HepG2 (cell line): ENCODE measurements around the gene PPFIA3. TPM values are rescaled to one million over a fixed set of nuclear protein-coding genes. Genes with fewer than 3 reads are reported as not detected.

Experiments
- FOSL1 ChIP-seq: sonication (generic); formaldehyde crosslinking; IDR thresholded peaks from 2 replicates; pipeline ENCODE4 v1.9.0; 2021; ENCODE audit warnings: missing genetic modification reagents, borderline replicate concordance
- FOXO4 ChIP-seq: sonication (generic); formaldehyde crosslinking; conservative IDR thresholded peaks from 2 replicates; pipeline ENCODE4 v1.8.1; 2023; ENCODE audit warnings: missing genetic modification reagents
- GABPA ChIP-seq, 2 experiments: IDR thresholded peaks; 2 replicates each; pipeline ENCODE4 v1.6.1; 2011 to 2016; ENCODE audit warnings: low read depth in 2 of 2, low read length in 1 of 2, missing biosample characterization in 1 of 2, missing genetic modification characterization in 1 of 2
- GTF2F1 ChIP-seq: fragments of 150-350 bp; IDR thresholded peaks from 2 replicates; pipeline ENCODE4 v1.6.1; 2014; ENCODE audit warnings: low read length
- MYNN ChIP-seq: sonication (generic); formaldehyde crosslinking; IDR thresholded peaks from 2 replicates; pipeline ENCODE4 v1.4.0; 2020; ENCODE audit warnings: mild to moderate bottlenecking, low read depth, missing genetic modification reagents
- NBN ChIP-seq: fragments of 450-650 bp; conservative IDR thresholded peaks from 2 replicates; pipeline ENCODE4 v1.6.1; 2017
- PHB2 ChIP-seq: fragments of 450-650 bp; IDR thresholded peaks from 2 replicates; pipeline ENCODE4 v1.6.1; 2018; ENCODE audit not compliant: partially characterized antibody
- POGZ ChIP-seq: sonication (generic); formaldehyde crosslinking; IDR thresholded peaks from 2 replicates; pipeline ENCODE4 v1.4.0; 2020; ENCODE audit warnings: mild to moderate bottlenecking, missing genetic modification reagents
- SETDB1 ChIP-seq: sonication (generic); formaldehyde crosslinking; IDR thresholded peaks from 2 replicates; pipeline ENCODE4 v1.5.1; 2020; ENCODE audit warnings: missing genetic modification reagents, mild to moderate bottlenecking, borderline replicate concordance
- TOPORS ChIP-seq: sonication (generic); formaldehyde crosslinking; IDR thresholded peaks from 2 replicates; pipeline ENCODE4 v1.8.0; 2023; ENCODE audit warnings: mild to moderate bottlenecking, missing genetic modification reagents
- TRIM22 ChIP-seq: fragments of 450-650 bp; IDR thresholded peaks from 2 replicates; pipeline ENCODE4 v1.6.1; 2017
- WIZ ChIP-seq: sonication (generic); formaldehyde crosslinking; IDR thresholded peaks from 2 replicates; pipeline ENCODE4 v1.5.1; 2020; ENCODE audit warnings: mild to moderate bottlenecking, missing genetic modification reagents
- ZC3H4 ChIP-seq: sonication (generic); formaldehyde crosslinking; IDR thresholded peaks from 2 replicates; pipeline ENCODE4 v1.4.0; 2020; ENCODE audit warnings: missing genetic modification reagents, borderline replicate concordance
- ZFP62 ChIP-seq: sonication (generic); formaldehyde crosslinking; IDR thresholded peaks from 2 replicates; pipeline ENCODE4 v1.4.0; 2020; ENCODE audit warnings: missing genetic modification reagents
- ZNF207 ChIP-seq: fragments of 450-650 bp; IDR thresholded peaks from 2 replicates; pipeline ENCODE4 v1.6.1; 2016; ENCODE audit warnings: antibody characterized with exemption, borderline replicate concordance
- ZNF558 ChIP-seq: sonication (generic); formaldehyde crosslinking; IDR thresholded peaks from 2 replicates; pipeline ENCODE4 v1.9.0; 2022; ENCODE audit warnings: mild to moderate bottlenecking, missing genetic modification reagents, borderline replicate concordance
- ZNF607 ChIP-seq: sonication (generic); formaldehyde crosslinking; IDR thresholded peaks from 2 replicates; pipeline ENCODE4 v1.5.1; 2020; ENCODE audit warnings: missing genetic modification reagents, mild to moderate bottlenecking, borderline replicate concordance
- ZNF614 ChIP-seq: IDR thresholded peaks from 2 replicates; pipeline ENCODE4 v1.6.1; 2018; ENCODE audit warnings: missing biosample characterization, missing genetic modification reagents, inconsistent platforms, borderline replicate concordance
- ZNF724P ChIP-seq: sonication (generic); formaldehyde crosslinking; IDR thresholded peaks from 2 replicates; pipeline ENCODE4 v1.8.0; 2022; ENCODE audit warnings: missing genetic modification reagents, borderline replicate concordance
- ZNF775 ChIP-seq: sonication (generic); formaldehyde crosslinking; IDR thresholded peaks from 2 replicates; pipeline ENCODE4 v1.4.0; 2020; ENCODE audit warnings: missing genetic modification reagents, mild to moderate bottlenecking, moderate library complexity, borderline replicate concordance
- polyA plus RNA-seq, 8 experiments: library from polyadenylated mRNA; depleted of rRNA in 3 of 8; stranded (reverse) in 7 of 8; unstranded in 1 of 8; fragments of >200 nt; fragmentation: Illumina TruSeq in 4 of 8; extraction: Trizol in 4 of 8; gene quantifications; 2 replicates each; pipeline versions ENCODE4 v1.2.1 to v1.2.3, GENCODE V29; 2011 to 2016; ENCODE audit warnings: low read depth in 4 of 8, missing spikeins in 1 of 8, mixed read lengths in 1 of 8; ENCODE audit not compliant: insufficient read depth in 1 of 8
- total RNA-seq, 5 experiments: library from RNA; depleted of rRNA; stranded (reverse); fragments of >200 nt; fragmentation: Illumina TruSeq; extraction: Trizol; gene quantifications; 2 replicates each; pipeline ENCODE4 v1.2.3, GENCODE V29; 2016; ENCODE audit warnings: low read depth in 1 of 5
- TF ChIP-seq, protein P1 (sequence below): sonication (generic); formaldehyde crosslinking; IDR thresholded peaks from 2 replicates; pipeline ENCODE4 v1.4.0; 2020; ENCODE audit warnings: missing genetic modification reagents
- TF ChIP-seq, protein P2 (sequence below): sonication (generic); formaldehyde crosslinking; IDR thresholded peaks from 2 replicates; pipeline ENCODE4 v1.5.0; 2020; ENCODE audit warnings: missing genetic modification reagents, mild to moderate bottlenecking, borderline replicate concordance

The PPFIA3 gene
- total and polyA plus RNA-seq, 2 of the 13 experiments (the other 11 are each of a cell fraction or from before 2014, with no cell fraction given): 6.7 to 8.6 TPM

DNA sequence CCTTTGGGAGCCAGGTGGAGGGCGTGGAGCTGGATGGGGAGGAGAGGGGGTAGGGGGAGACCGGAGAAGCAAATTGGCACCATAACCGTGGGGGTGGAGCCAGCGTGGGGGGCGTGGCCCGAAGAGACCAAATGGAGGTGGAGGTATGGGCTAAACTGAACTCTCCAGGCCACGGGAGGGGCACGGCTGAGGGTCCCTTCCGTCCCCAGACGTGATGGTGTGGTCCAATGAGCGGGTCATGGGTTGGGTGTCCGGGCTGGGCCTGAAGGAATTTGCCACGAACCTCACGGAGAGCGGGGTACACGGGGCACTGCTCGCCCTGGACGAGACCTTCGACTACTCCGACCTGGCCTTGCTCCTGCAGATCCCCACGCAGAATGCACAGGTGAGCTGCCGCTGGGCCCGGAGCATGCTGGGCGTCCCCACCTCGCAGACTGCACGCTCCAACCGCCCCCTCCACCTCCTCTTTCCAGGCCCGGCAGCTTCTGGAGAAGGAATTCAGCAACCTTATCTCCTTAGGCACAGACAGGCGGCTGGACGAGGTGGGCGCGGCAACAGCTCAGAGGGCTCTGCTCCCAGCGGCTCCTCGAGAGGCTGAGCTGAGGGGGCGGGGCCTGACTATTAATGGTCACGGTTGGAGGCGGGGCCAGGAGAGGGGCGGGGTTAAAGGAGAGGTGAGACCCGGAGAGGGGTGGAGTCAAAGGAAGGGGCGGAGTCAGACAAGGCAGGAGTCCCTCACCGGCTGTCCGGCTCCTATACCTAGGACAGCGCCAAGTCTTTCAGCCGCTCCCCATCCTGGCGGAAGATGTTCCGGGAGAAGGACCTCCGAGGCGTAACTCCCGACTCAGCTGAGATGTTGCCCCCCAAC lies 29.7 kb downstream of the PPFIA3 start (continued):
- peak; percentile 18 for TF ChIP-seq POGZ (CRISPR knock-in tag)
- TF ChIP-seq GTF2F1: no peak
- no peak for TF ChIP-seq SETDB1 (CRISPR knock-in tag)
- no peak for TF ChIP-seq TRIM22
- no peak for TF ChIP-seq ZNF207
- TF ChIP-seq, protein P1, sequence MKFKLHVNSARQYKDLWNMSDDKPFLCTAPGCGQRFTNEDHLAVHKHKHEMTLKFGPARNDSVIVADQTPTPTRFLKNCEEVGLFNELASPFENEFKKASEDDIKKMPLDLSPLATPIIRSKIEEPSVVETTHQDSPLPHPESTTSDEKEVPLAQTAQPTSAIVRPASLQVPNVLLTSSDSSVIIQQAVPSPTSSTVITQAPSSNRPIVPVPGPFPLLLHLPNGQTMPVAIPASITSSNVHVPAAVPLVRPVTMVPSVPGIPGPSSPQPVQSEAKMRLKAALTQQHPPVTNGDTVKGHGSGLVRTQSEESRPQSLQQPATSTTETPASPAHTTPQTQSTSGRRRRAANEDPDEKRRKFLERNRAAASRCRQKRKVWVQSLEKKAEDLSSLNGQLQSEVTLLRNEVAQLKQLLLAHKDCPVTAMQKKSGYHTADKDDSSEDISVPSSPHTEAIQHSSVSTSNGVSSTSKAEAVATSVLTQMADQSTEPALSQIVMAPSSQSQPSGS: no peak
- 0 out of 2 replicates have a peak, but pooled peaks have one; percentile 34 for TF ChIP-seq TOPORS
- TF ChIP-seq, protein P2, sequence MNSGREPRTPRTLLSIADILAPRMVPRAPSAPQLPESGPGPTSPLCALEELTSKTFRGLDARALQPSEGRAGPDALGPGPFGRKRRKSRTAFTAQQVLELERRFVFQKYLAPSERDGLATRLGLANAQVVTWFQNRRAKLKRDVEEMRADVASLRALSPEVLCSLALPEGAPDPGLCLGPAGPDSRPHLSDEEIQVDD (CRISPR knock-in tag): no peak
- TF ChIP-seq ZNF724P (CRISPR knock-in tag): no peak
- TF ChIP-seq ZFP62: no peak
- TF ChIP-seq WIZ (CRISPR knock-in tag): no peak
- TF ChIP-seq ZNF775 (CRISPR knock-in tag): no peak
- no peak for TF ChIP-seq FOXO4 (CRISPR knock-in tag)
- no peak for TF ChIP-seq ZNF558
- no peak; the same call in 1 of the 2 replicates for TF ChIP-seq ZNF614 (CRISPR knock-in tag)
- 0 out of 2 replicates have a peak, but pooled peaks have one; percentile 54 for TF ChIP-seq ZNF607 (CRISPR knock-in tag)
- TF ChIP-seq GABPA (IDR thresholded peaks at IDR 0.05; ENCODE audit: low read depth, low read length): no peak
- no peak for TF ChIP-seq GABPA (CRISPR knock-in tag; IDR thresholded peaks at IDR 0.05; ENCODE audit: low read depth)
- TF ChIP-seq FOSL1 (CRISPR knock-in tag): no peak
- TF ChIP-seq MYNN (CRISPR knock-in tag): no peak
- TF ChIP-seq ZC3H4 (CRISPR knock-in tag): no peak
- no peak for TF ChIP-seq PHB2
- no peak for TF ChIP-seq NBN
